Retinal pigment epithelial cell (primary cell): Measurements from ENCODE around the gene HOXD8.

Experiments
- DNase-seq: peaks from one replicate; pipeline ENCODE4 v3.0.0-alpha.2; 2010; ENCODE audit warnings: low read depth
- H3K4me3 ChIP-seq: 2 replicates; pipeline ENCODE4 v1.5.1; 2011; ENCODE audit warnings: mild to moderate bottlenecking, low read length, control low read depth, moderate library complexity
- CTCF ChIP-seq: conservative IDR thresholded peaks from 2 replicates; pipeline ENCODE4 v1.5.1; 2011; ENCODE audit warnings: low read depth, low read length, control low read depth, inconsistent platforms

HOXD8 gene

DNA sequence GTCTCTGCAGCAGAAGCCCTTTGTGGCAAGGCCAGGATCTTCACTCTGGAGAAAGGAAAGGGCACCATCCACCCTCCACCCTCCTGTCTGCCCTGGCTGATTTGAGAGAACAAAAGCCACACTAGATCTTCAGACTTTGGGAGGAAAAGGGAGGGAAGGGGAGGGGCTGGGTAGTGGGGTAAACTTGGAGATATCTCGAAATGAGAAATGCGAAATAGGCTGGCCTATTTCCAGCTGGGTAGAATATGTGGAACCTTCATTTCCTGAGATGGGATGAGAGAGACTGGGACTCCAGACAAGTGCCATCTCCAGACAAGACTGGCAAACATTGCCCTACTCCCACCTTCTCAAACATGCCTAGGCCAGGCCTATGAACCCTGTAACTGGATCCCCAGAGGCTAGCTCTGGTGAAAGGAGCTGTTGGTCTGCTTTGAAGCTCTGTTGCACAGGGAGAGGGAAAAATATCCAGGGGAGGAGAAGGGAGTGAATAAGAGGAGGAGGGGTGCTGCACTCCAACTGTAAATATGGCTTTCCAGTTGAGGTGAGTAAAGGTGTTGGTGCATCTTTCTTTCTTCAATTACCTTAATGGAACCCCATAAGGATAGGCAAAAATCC, 28.2 kb upstream of the HOXD8 start:
- no peak overlapping the region for H3K4me3 ChIP-seq

DNA sequence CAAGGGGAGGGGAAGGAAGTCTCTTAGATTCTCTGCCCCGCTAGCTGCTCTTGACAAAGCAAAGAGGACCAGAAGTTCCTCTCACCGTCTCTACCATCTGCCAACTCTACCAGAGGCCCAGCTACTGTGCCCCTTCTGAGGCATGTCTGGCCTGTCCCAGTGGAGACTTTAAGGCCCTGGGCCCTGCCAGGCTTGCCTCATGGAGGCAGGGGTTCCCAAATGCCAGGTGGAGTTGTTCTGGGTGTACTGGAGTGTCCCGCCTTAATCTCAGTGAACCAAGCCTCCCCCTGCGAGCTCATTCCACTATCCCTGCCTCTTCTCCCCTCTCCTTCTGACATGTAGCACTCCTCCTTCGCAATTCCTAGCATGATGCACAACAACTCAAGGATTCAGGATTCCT, 27.7 kb upstream of the HOXD8 start:
- no peak for DNase-seq
- TF ChIP-seq CTCF: no peak
- H3K4me3 ChIP-seq: no peak overlapping the region

More for the DNA sequence above, 28.2 kb upstream of the HOXD8 start:
- TF ChIP-seq CTCF: no peak
- DNase-seq: no peak

DNA sequence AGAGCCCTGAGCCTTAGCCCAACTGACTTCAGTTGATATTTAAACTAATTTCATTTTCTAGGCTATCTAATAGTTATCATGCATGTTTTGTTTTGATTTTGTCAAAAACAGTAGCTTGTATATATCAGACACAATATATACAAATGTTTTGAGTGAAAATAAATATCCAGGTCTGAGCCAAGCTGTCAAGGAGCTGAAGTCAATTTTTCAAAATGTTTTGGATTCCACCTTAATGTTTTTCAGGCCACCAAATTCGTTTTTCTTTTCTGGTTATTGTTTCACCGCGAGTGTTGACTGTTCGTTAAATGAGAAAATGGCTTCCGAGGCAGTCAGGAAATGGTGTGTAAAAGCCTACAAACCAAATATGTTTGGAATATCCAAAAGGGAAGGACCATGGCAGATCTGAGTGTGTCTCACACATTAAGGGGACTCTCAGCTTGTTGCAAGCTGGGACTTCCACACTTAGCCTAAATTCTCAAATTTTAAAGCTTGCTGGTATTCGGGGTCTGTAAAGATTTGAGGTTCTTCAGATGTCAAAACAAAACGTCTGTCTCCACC, 27.1 kb upstream of the HOXD8 start:
- TF ChIP-seq CTCF: no peak

DNA sequence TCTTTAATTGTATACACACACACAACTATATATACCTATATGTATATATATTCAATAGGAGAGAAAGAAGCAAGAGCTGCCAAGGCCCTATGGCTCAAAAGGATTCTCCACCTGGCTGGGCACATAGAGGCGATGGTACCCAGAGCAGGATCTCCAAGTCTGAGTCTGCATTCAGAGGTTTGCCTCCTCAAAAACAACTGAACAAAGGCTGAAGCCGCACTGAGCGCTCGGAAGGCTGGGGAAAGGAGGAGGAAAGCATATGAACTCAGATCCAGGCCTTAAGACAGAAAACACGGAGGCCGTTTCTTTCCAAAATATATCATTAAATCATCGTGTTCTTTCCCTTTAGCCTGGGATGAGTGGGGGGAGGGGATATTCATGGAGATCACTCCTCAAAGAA, 26.3 kb upstream of the HOXD8 start:
- no peak overlapping the region for H3K4me3 ChIP-seq
- DNase-seq: no peak
- no peak for TF ChIP-seq CTCF

More for the DNA sequence above, 27.1 kb upstream of the HOXD8 start:
- H3K4me3 ChIP-seq: no peak overlapping the region
- DNase-seq: no peak

- DNase-seq: no peak
- no peak for TF ChIP-seq CTCF
- no peak overlapping the region for H3K4me3 ChIP-seq
Observed at GRCh38 chr2:176103742-176104315, 25.7 kb upstream of the HOXD8 start.

- DNase-seq: no peak
- TF ChIP-seq CTCF: no peak
- H3K4me3 ChIP-seq: no peak overlapping the region
Observed at GRCh38 chr2:176104316-176105077, 25.0 kb upstream of the HOXD8 start.
